Liver (tissue), 9 donors: ENCODE data around the gene PEX7. TPM values are rescaled to one million over a fixed set of nuclear protein-coding genes. Genes with fewer than 3 reads are reported as not detected.
A peak's percentile ranks its signal among the peaks of the same experiment; 100 is the strongest.

ENCODE experiments used
- DNase-seq: peaks from one replicate; pipeline ENCODE4 v3.0.0-alpha.2; 2017; ENCODE audit warnings: low spot score
- H3K27ac ChIP-seq, 2 donors: one replicate each; pipeline ENCODE4 v1.7.0; 2013; ENCODE audit warnings: inconsistent platforms in 2 of 2, low read length in 2 of 2, control low read depth in 1 of 2, low read depth in 1 of 2, mild to moderate bottlenecking in 1 of 2
- H3K27me3 ChIP-seq, 4 donors: one replicate each; pipeline versions ENCODE4 v1.6.1 to v1.7.0; 2013; ENCODE audit warnings: low read length in 3 of 4, inconsistent platforms in 1 of 4, mild to moderate bottlenecking in 1 of 4, moderate library complexity in 1 of 4; ENCODE audit not compliant: control insufficient read depth in 4 of 4, insufficient read depth in 4 of 4
- H3K36me3 ChIP-seq, 4 donors: one replicate each; pipeline versions ENCODE4 v1.6.1 to v1.7.0; 2013; ENCODE audit warnings: low read length in 3 of 4, mild to moderate bottlenecking in 3 of 4, low read depth in 1 of 4, moderate library complexity in 1 of 4; ENCODE audit not compliant: control insufficient read depth in 4 of 4, insufficient read depth in 3 of 4
- H3K4me1 ChIP-seq, 4 donors: one replicate each; pipeline versions ENCODE4 v1.6.1 to v1.7.0; 2013; ENCODE audit warnings: low read length in 3 of 4, mild to moderate bottlenecking in 3 of 4, moderate library complexity in 1 of 4; ENCODE audit not compliant: control insufficient read depth in 4 of 4, insufficient read depth in 4 of 4
- H3K4me3 ChIP-seq, 3 donors: one replicate each; pipeline versions ENCODE4 v1.6.1 to v1.7.0; 2013; ENCODE audit warnings: low read length in 3 of 3, control low read depth in 1 of 3, low read depth in 1 of 3, mild to moderate bottlenecking in 1 of 3
- H3K9ac ChIP-seq, 2 donors: one replicate each; pipeline ENCODE4 v1.7.0; 2013; ENCODE audit warnings: low read length in 2 of 2, mild to moderate bottlenecking in 2 of 2, moderate library complexity in 2 of 2, control low read depth in 1 of 2, low read depth in 1 of 2
- H3K9me3 ChIP-seq, 4 donors: one replicate each; pipeline versions ENCODE4 v1.6.1 to v1.7.0; 2013; ENCODE audit warnings: low read length in 3 of 4; ENCODE audit not compliant: control insufficient read depth in 4 of 4
- EGR1 ChIP-seq, 2 donors: IDR thresholded peaks; 2 replicates each; pipeline ENCODE4 v1.6.1; 2016 to 2018; ENCODE audit warnings: antibody characterized with exemption in 2 of 2, low read depth in 2 of 2
- FOXA2 ChIP-seq: IDR thresholded peaks from 2 replicates; pipeline ENCODE4 v1.6.1; 2016; ENCODE audit warnings: antibody characterized with exemption
- GABPA ChIP-seq, 2 donors: IDR thresholded peaks in 1 of 2; conservative IDR thresholded peaks in 1 of 2; 2 replicates each; pipeline ENCODE4 v1.6.1; 2016; ENCODE audit warnings: antibody characterized with exemption in 2 of 2, mild to moderate bottlenecking in 1 of 2, moderate library complexity in 1 of 2
- HNF4A ChIP-seq, 2 donors: conservative IDR thresholded peaks; 2 replicates each; pipeline ENCODE4 v1.6.1; 2016; ENCODE audit warnings: antibody characterized with exemption in 2 of 2, mild to moderate bottlenecking in 2 of 2
- HNF4G ChIP-seq: IDR thresholded peaks from 2 replicates; pipeline ENCODE4 v1.6.1; 2016; ENCODE audit warnings: antibody characterized with exemption
- JUND ChIP-seq, 2 donors: IDR thresholded peaks; 2 replicates each; pipeline ENCODE4 v1.6.1; 2016; ENCODE audit warnings: antibody characterized with exemption in 2 of 2
- NR2F2 ChIP-seq: IDR thresholded peaks from 2 replicates; pipeline ENCODE4 v1.6.1; 2016; ENCODE audit warnings: antibody characterized with exemption
- RAD21 ChIP-seq, 2 donors: IDR thresholded peaks; 2 replicates each; pipeline ENCODE4 v1.6.1; 2016; ENCODE audit warnings: antibody characterized with exemption in 2 of 2, mild to moderate bottlenecking in 2 of 2
- REST ChIP-seq: IDR thresholded peaks from 2 replicates; pipeline ENCODE4 v1.6.1; 2016; ENCODE audit warnings: antibody characterized with exemption, mild to moderate bottlenecking
- RXRA ChIP-seq, 2 donors: IDR thresholded peaks; 2 replicates each; pipeline ENCODE4 v1.6.1; 2017 to 2018; ENCODE audit warnings: antibody characterized with exemption in 2 of 2, mild to moderate bottlenecking in 1 of 2
- SP1 ChIP-seq: IDR thresholded peaks from 2 replicates; pipeline ENCODE4 v1.6.1; 2018; ENCODE audit warnings: antibody characterized with exemption, mild to moderate bottlenecking
- TAF1 ChIP-seq: conservative IDR thresholded peaks from 2 replicates; pipeline ENCODE4 v1.6.1; 2016; ENCODE audit warnings: antibody characterized with exemption, mild to moderate bottlenecking
- YY1 ChIP-seq: IDR thresholded peaks from 2 replicates; pipeline ENCODE4 v1.6.1; 2016; ENCODE audit warnings: antibody characterized with exemption, mild to moderate bottlenecking
- ZBTB33 ChIP-seq: IDR thresholded peaks from 2 replicates; pipeline ENCODE4 v1.6.1; 2016; ENCODE audit warnings: antibody characterized with exemption
- WGBS: extraction: QIAGEN DNeasy Blood & Tissue Kit; methylation state at CpG from one replicate; pipeline ENCODE4 v1.1.7; 2013; 5-methylcytosine and 5-hydroxymethylcytosine counted together
- polyA plus RNA-seq, 2 donors: library from polyadenylated mRNA; stranded (reverse) in 1 of 2; unstranded in 1 of 2; fragments of 200-250 nt in 1 of 2; fragments of >200 nt in 1 of 2; fragmentation: Nextera tagmentation in 1 of 2; extraction: Ambion mirVana in 1 of 2; gene quantifications; one replicate each; pipeline versions ENCODE4 v1.2.1 to v1.2.3, GENCODE V29; 2013 to 2015
- total RNA-seq, 2 donors: library from RNA; depleted of rRNA; stranded (reverse); fragments of >200 nt; gene quantifications; one replicate each; pipeline ENCODE4 v1.2.3, GENCODE V29; 2014
- TF ChIP-seq, protein P1 (sequence below): IDR thresholded peaks from 2 replicates; pipeline ENCODE4 v1.6.1; 2016; ENCODE audit warnings: antibody characterized with exemption
- TF ChIP-seq, protein P2 (sequence below): IDR thresholded peaks from 2 replicates; pipeline ENCODE4 v1.6.1; 2016; ENCODE audit warnings: antibody characterized with exemption
- donor health status: healthy.
- donor health status: healthy.
- donor health status: healthy.
- donor health status: healthy.
- donor health status: healthy.

Gene PEX7
- total and polyA plus RNA-seq, 4 donors, result 5.2 to 7.5 (median 6.2) TPM

GRCh38 chr6:136793363-136793762, 29.0 kb upstream of the PEX7 start:
- WGBS, result 23% methylated on average over 8 of the region's 8 CpGs
- Histone ChIP-seq H3K9ac (no peak overlapping the region), H3K27ac (peak overlapping the region; percentile 94 to 97)

DNA sequence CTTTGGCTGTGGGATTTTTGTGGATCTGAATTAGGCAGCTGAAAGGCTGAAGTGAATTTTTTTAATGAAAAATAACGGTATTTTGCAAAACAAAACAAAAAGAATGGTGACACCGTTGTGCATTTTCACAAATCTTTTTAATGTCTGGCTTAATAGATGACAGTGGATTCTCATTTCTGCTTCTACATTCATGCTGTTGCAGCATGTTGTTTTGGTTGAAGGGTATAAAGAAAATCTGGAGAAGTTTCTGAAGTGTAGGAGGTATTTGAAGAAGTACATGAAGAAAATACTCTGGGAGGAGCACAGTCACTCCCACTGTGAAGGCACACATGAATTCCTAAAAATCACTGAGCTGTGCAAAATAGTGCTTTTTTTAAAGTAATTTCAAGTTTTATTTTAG, 27.0 kb upstream of the PEX7 start:
- no peak for TF ChIP-seq EGR1 (IDR thresholded peaks at IDR 0.05; ENCODE audit: low read depth in 2 of 2)
- TF ChIP-seq RXRA (IDR thresholded peaks at IDR 0.05), result no peak
- no peak for TF ChIP-seq REST
- TF ChIP-seq JUND (IDR thresholded peaks at IDR 0.05), result no peak
- no peak for TF ChIP-seq YY1
- TF ChIP-seq, protein P1, sequence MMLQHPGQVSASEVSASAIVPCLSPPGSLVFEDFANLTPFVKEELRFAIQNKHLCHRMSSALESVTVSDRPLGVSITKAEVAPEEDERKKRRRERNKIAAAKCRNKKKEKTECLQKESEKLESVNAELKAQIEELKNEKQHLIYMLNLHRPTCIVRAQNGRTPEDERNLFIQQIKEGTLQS, result no peak
- no peak for TF ChIP-seq FOXA2
- no peak for TF ChIP-seq ZBTB33
- no peak for TF ChIP-seq NR2F2
- TF ChIP-seq, protein P2, sequence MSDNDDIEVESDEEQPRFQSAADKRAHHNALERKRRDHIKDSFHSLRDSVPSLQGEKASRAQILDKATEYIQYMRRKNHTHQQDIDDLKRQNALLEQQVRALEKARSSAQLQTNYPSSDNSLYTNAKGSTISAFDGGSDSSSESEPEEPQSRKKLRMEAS, result no peak
- no peak for TF ChIP-seq RAD21 (IDR thresholded peaks at IDR 0.05)
- Histone ChIP-seq H3K36me3 (no peaks in the 10 kb centered on the region), H3K27me3 (no peaks in the 10 kb centered on the region), H3K9me3 (no peaks in the 10 kb centered on the region), H3K4me1 (peaks cover 0 to 12% (median 5%) of the 10 kb centered on the region in 4 donors), H3K9ac (no peak overlapping the region), H3K27ac (no peak overlapping the region), H3K4me3 (no peak overlapping the region)
- 92% methylated on average over 2 of the region's 2 CpGs for WGBS
- DNase-seq, result no peak

More at GRCh38 chr6:136793363-136793762, 29.0 kb upstream of the PEX7 start:
- Histone ChIP-seq H3K4me3 (peak overlapping the region in 1 of 3 donors; percentile 90), H3K36me3 (no peaks in the 10 kb centered on the region), H3K27me3 (no peaks in the 10 kb centered on the region), H3K4me1 (peaks cover 0 to 18% (median 8%) of the 10 kb centered on the region in 4 donors), H3K9me3 (no peaks in the 10 kb centered on the region)
- no peak for DNase-seq
- TF ChIP-seq, protein P1, result no peak
- TF ChIP-seq REST (no peak), TAF1 (no peak), SP1 (no peak), RXRA (IDR thresholded peaks at IDR 0.05) (no peak), RAD21 (IDR thresholded peaks at IDR 0.05) (no peak), GABPA (IDR thresholded peaks at IDR 0.05 in 1 of 2, conservative IDR thresholded peaks at IDR 0.05 in 1 of 2) (no peak), HNF4G (no peak), YY1 (no peak), EGR1 (IDR thresholded peaks at IDR 0.05; ENCODE audit: low read depth in 2 of 2) (no peak), HNF4A (conservative IDR thresholded peaks at IDR 0.05) (no peak)
- TF ChIP-seq, protein P2, result no peak
